HFFc6 (cell line): ENCODE measurements around the gene NR1H4. TPM values are rescaled to one million over a fixed set of nuclear protein-coding genes. Genes with fewer than 3 reads are reported as not detected.

ENCODE experiments used
- DNase-seq: peaks from one replicate; pipeline ENCODE4 v3.0.0-alpha.2; 2018
- H3K27ac Mint-ChIP-seq: 2 replicates; pipeline ENCODE4 v1.8.0; 2020; ENCODE audit warnings: mild to moderate bottlenecking, mixed read lengths
- H3K27me3 Mint-ChIP-seq: 2 replicates; pipeline ENCODE4 v1.8.0; 2021; ENCODE audit warnings: mild to moderate bottlenecking, moderate library complexity, mixed read lengths; ENCODE audit not compliant: insufficient read depth
- H3K36me3 Mint-ChIP-seq: 2 replicates; pipeline ENCODE4 v1.8.0; 2021; ENCODE audit warnings: low read depth, mixed read lengths
- H3K4me1 Mint-ChIP-seq: 2 replicates; pipeline ENCODE4 v1.8.0; 2020; ENCODE audit warnings: low read depth, mixed read lengths
- H3K4me3 Mint-ChIP-seq: 2 replicates; pipeline ENCODE4 v1.8.0; 2020; ENCODE audit warnings: mild to moderate bottlenecking, moderate library complexity, mixed read lengths
- H3K9me3 Mint-ChIP-seq: 2 replicates; pipeline ENCODE4 v1.8.0; 2020; ENCODE audit warnings: mild to moderate bottlenecking, mixed read lengths
- CTCF ChIP-seq: fragments of 200-600 bp; sonication (generic); IDR thresholded peaks from 2 replicates; pipeline ENCODE4 v1.5.0; 2021; ENCODE audit warnings: antibody characterized with exemption, mild to moderate bottlenecking
- total RNA-seq, 6 experiments: library from RNA; stranded (reverse); fragmentation: NEBNext Ultra II Directional; extraction: Animal tissue kit (Norgen Biotek cat#: 25700); gene quantifications; 2 replicates in 1 of 6; 3 replicates in 5 of 6; pipeline ENCODE4 v1.2.3, GENCODE V29; 2021

NR1H4 gene
- total RNA-seq, 6 experiments from 2014 or later = not detected

GRCh38 chr12:100435957-100436356 is 37.7 kb upstream of the NR1H4 start:
- TF ChIP-seq CTCF = no peak
- Mint-ChIP-seq H3K36me3 (no peaks in the 10 kb centered on the region), H3K4me3 (no peak overlapping the region), H3K27me3 (no peaks in the 10 kb centered on the region), H3K4me1 (no peaks in the 10 kb centered on the region), H3K27ac (no peak overlapping the region), H3K9me3 (peaks cover 10% of the 10 kb centered on the region)
- no peak for DNase-seq

- no peak overlapping the region for H3K27ac Mint-ChIP-seq
Observed at GRCh38 chr12:100437038-100437841, 36.4 kb upstream of the NR1H4 start.

GRCh38 chr12:100439797-100440196 is 33.9 kb upstream of the NR1H4 start:
- no peaks in the 10 kb centered on the region for H3K36me3 Mint-ChIP-seq
- TF ChIP-seq CTCF = no peak
- H3K27me3 Mint-ChIP-seq = no peaks in the 10 kb centered on the region
- no peak overlapping the region for H3K27ac Mint-ChIP-seq
- H3K4me3 Mint-ChIP-seq = no peak overlapping the region
- DNase-seq = no peak
- peaks cover 20% of the 10 kb centered on the region for H3K9me3 Mint-ChIP-seq
- H3K4me1 Mint-ChIP-seq = no peaks in the 10 kb centered on the region

More at GRCh38 chr12:100437038-100437841, 36.4 kb upstream of the NR1H4 start:
- Mint-ChIP-seq H3K27me3 (no peaks in the 10 kb centered on the region), H3K4me1 (no peaks in the 10 kb centered on the region), H3K36me3 (no peaks in the 10 kb centered on the region), H3K9me3 (peaks cover 14% of the 10 kb centered on the region), H3K4me3 (no peak overlapping the region)
- no peak for DNase-seq
- TF ChIP-seq CTCF = no peak

GRCh38 chr12:100442403-100442802 is 31.3 kb upstream of the NR1H4 start:
- H3K27ac Mint-ChIP-seq = no peak overlapping the region
- no peak overlapping the region for H3K4me3 Mint-ChIP-seq
- no peak for DNase-seq
- no peaks in the 10 kb centered on the region for H3K27me3 Mint-ChIP-seq
- no peak for TF ChIP-seq CTCF
- H3K9me3 Mint-ChIP-seq = peaks cover 17% of the 10 kb centered on the region
- H3K4me1 Mint-ChIP-seq = no peaks in the 10 kb centered on the region
- H3K36me3 Mint-ChIP-seq = no peaks in the 10 kb centered on the region

- DNase-seq = no peak
- no peaks in the 10 kb centered on the region for H3K4me1 Mint-ChIP-seq
- H3K27me3 Mint-ChIP-seq = no peaks in the 10 kb centered on the region
- no peak overlapping the region for H3K27ac Mint-ChIP-seq
- no peak overlapping the region for H3K4me3 Mint-ChIP-seq
- H3K9me3 Mint-ChIP-seq = peaks cover 17% of the 10 kb centered on the region
- no peaks in the 10 kb centered on the region for H3K36me3 Mint-ChIP-seq
- TF ChIP-seq CTCF = no peak
Observed at GRCh38 chr12:100443434-100443833, 30.2 kb upstream of the NR1H4 start.
